WTC11 (cell line): Measurements from ENCODE around the gene RIOK2.

Experiments
- TF ChIP-seq, protein P1 (sequence below): sonication (generic); formaldehyde crosslinking; IDR thresholded peaks from 2 replicates; pipeline ENCODE4 v1.8.1; 2023; ENCODE audit warnings: mild to moderate bottlenecking, moderate library complexity, missing genetic modification reagents
- TF ChIP-seq, protein P2 (sequence below): sonication (generic); formaldehyde crosslinking; IDR thresholded peaks from 2 replicates; pipeline ENCODE4 v1.8.0; 2022; ENCODE audit warnings: mild to moderate bottlenecking, missing genetic modification reagents
- TF ChIP-seq, protein P3 (sequence below): sonication (generic); formaldehyde crosslinking; IDR thresholded peaks from 2 replicates; pipeline ENCODE4 v1.8.1; 2022; ENCODE audit warnings: missing genetic modification reagents, borderline replicate concordance

DNA sequence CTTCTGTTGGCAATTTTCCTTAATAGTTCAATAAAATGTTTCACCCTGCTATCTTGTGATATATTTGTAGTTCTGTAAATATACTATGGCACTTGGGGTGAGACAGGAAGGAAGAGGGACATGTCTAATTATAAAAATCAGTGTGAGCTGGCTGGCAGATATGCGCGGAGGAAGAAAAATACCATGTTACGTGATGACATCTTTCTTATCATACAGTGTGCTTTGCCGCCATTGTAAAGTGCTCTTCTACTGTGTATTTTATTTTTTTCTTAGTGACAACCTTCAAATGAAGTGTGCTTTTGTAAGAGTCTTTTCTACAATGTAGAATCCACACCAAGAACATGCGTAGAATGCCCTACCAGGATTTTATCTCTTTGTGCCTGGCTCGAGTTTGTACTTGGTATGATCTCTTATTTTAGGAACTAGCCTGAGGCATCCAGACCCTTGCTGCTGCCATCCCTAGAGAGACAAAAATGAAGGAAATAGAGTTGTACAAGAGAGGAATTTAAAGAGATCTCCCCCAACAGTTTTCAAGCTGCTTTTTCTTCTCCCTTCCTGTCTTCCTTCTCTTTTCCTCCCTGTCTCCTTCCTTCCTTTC is 46.7 kb upstream of the RIOK2 start:
- TF ChIP-seq, protein P1, sequence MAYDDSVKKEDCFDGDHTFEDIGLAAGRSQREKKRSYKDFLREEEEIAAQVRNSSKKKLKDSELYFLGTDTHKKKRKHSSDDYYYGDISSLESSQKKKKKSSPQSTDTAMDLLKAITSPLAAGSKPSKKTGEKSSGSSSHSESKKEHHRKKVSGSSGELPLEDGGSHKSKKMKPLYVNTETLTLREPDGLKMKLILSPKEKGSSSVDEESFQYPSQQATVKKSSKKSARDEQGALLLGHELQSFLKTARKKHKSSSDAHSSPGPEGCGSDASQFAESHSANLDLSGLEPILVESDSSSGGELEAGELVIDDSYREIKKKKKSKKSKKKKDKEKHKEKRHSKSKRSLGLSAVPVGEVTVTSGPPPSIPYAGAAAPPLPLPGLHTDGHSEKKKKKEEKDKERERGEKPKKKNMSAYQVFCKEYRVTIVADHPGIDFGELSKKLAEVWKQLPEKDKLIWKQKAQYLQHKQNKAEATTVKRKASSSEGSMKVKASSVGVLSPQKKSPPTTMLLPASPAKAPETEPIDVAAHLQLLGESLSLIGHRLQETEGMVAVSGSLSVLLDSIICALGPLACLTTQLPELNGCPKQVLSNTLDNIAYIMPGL (CRISPR knock-in tag): no peak
- TF ChIP-seq, protein P2, sequence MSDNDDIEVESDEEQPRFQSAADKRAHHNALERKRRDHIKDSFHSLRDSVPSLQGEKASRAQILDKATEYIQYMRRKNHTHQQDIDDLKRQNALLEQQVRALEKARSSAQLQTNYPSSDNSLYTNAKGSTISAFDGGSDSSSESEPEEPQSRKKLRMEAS (CRISPR knock-in tag): no peak
- TF ChIP-seq, protein P3, sequence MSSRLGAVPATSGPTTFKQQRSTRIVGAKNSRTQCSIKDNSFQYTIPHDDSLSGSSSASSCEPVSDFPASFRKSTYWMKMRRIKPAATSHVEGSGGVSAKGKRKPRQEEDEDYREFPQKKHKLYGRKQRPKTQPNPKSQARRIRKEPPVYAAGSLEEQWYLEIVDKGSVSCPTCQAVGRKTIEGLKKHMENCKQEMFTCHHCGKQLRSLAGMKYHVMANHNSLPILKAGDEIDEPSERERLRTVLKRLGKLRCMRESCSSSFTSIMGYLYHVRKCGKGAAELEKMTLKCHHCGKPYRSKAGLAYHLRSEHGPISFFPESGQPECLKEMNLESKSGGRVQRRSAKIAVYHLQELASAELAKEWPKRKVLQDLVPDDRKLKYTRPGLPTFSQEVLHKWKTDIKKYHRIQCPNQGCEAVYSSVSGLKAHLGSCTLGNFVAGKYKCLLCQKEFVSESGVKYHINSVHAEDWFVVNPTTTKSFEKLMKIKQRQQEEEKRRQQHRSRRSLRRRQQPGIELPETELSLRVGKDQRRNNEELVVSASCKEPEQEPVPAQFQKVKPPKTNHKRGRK (CRISPR knock-in tag): no peak
